Liver (tissue), 9 donors: ENCODE data around the gene APBA1. TPM values are rescaled to one million over a fixed set of nuclear protein-coding genes. Genes with fewer than 3 reads are reported as not detected.

Experiments
- DNase-seq: peaks from one replicate; pipeline ENCODE4 v3.0.0-alpha.2; 2017; ENCODE audit warnings: low spot score
- H3K27ac ChIP-seq, 2 donors: one replicate each; pipeline ENCODE4 v1.7.0; 2013; ENCODE audit warnings: inconsistent platforms in 2 of 2, low read length in 2 of 2, control low read depth in 1 of 2, low read depth in 1 of 2, mild to moderate bottlenecking in 1 of 2
- H3K27me3 ChIP-seq, 4 donors: one replicate each; pipeline versions ENCODE4 v1.6.1 to v1.7.0; 2013; ENCODE audit warnings: low read length in 3 of 4, inconsistent platforms in 1 of 4, mild to moderate bottlenecking in 1 of 4, moderate library complexity in 1 of 4; ENCODE audit not compliant: control insufficient read depth in 4 of 4, insufficient read depth in 4 of 4
- H3K36me3 ChIP-seq, 4 donors: one replicate each; pipeline versions ENCODE4 v1.6.1 to v1.7.0; 2013; ENCODE audit warnings: low read length in 3 of 4, mild to moderate bottlenecking in 3 of 4, low read depth in 1 of 4, moderate library complexity in 1 of 4; ENCODE audit not compliant: control insufficient read depth in 4 of 4, insufficient read depth in 3 of 4
- H3K4me1 ChIP-seq, 4 donors: one replicate each; pipeline versions ENCODE4 v1.6.1 to v1.7.0; 2013; ENCODE audit warnings: low read length in 3 of 4, mild to moderate bottlenecking in 3 of 4, moderate library complexity in 1 of 4; ENCODE audit not compliant: control insufficient read depth in 4 of 4, insufficient read depth in 4 of 4
- H3K4me3 ChIP-seq, 3 donors: one replicate each; pipeline versions ENCODE4 v1.6.1 to v1.7.0; 2013; ENCODE audit warnings: low read length in 3 of 3, control low read depth in 1 of 3, low read depth in 1 of 3, mild to moderate bottlenecking in 1 of 3
- H3K9ac ChIP-seq, 2 donors: one replicate each; pipeline ENCODE4 v1.7.0; 2013; ENCODE audit warnings: low read length in 2 of 2, mild to moderate bottlenecking in 2 of 2, moderate library complexity in 2 of 2, control low read depth in 1 of 2, low read depth in 1 of 2
- H3K9me3 ChIP-seq, 4 donors: one replicate each; pipeline versions ENCODE4 v1.6.1 to v1.7.0; 2013; ENCODE audit warnings: low read length in 3 of 4; ENCODE audit not compliant: control insufficient read depth in 4 of 4
- EGR1 ChIP-seq, 2 donors: IDR thresholded peaks; 2 replicates each; pipeline ENCODE4 v1.6.1; 2016 to 2018; ENCODE audit warnings: antibody characterized with exemption in 2 of 2, low read depth in 2 of 2
- FOXA1 ChIP-seq: IDR thresholded peaks from 2 replicates; pipeline ENCODE4 v1.6.1; 2016; ENCODE audit warnings: antibody characterized with exemption
- FOXA2 ChIP-seq: IDR thresholded peaks from 2 replicates; pipeline ENCODE4 v1.6.1; 2016; ENCODE audit warnings: antibody characterized with exemption
- GABPA ChIP-seq, 2 donors: IDR thresholded peaks in 1 of 2; conservative IDR thresholded peaks in 1 of 2; 2 replicates each; pipeline ENCODE4 v1.6.1; 2016; ENCODE audit warnings: antibody characterized with exemption in 2 of 2, mild to moderate bottlenecking in 1 of 2, moderate library complexity in 1 of 2
- HNF4A ChIP-seq, 2 donors: conservative IDR thresholded peaks; 2 replicates each; pipeline ENCODE4 v1.6.1; 2016; ENCODE audit warnings: antibody characterized with exemption in 2 of 2, mild to moderate bottlenecking in 2 of 2
- HNF4G ChIP-seq: IDR thresholded peaks from 2 replicates; pipeline ENCODE4 v1.6.1; 2016; ENCODE audit warnings: antibody characterized with exemption
- JUND ChIP-seq, 2 donors: IDR thresholded peaks; 2 replicates each; pipeline ENCODE4 v1.6.1; 2016; ENCODE audit warnings: antibody characterized with exemption in 2 of 2
- NR2F2 ChIP-seq: IDR thresholded peaks from 2 replicates; pipeline ENCODE4 v1.6.1; 2016; ENCODE audit warnings: antibody characterized with exemption
- RAD21 ChIP-seq, 2 donors: IDR thresholded peaks; 2 replicates each; pipeline ENCODE4 v1.6.1; 2016; ENCODE audit warnings: antibody characterized with exemption in 2 of 2, mild to moderate bottlenecking in 2 of 2
- SP1 ChIP-seq: IDR thresholded peaks from 2 replicates; pipeline ENCODE4 v1.6.1; 2018; ENCODE audit warnings: antibody characterized with exemption, mild to moderate bottlenecking
- TAF1 ChIP-seq: conservative IDR thresholded peaks from 2 replicates; pipeline ENCODE4 v1.6.1; 2016; ENCODE audit warnings: antibody characterized with exemption, mild to moderate bottlenecking
- YY1 ChIP-seq: IDR thresholded peaks from 2 replicates; pipeline ENCODE4 v1.6.1; 2016; ENCODE audit warnings: antibody characterized with exemption, mild to moderate bottlenecking
- WGBS: extraction: QIAGEN DNeasy Blood & Tissue Kit; methylation state at CpG from one replicate; pipeline ENCODE4 v1.1.7; 2013; 5-methylcytosine and 5-hydroxymethylcytosine counted together
- polyA plus RNA-seq, 2 donors: library from polyadenylated mRNA; stranded (reverse) in 1 of 2; unstranded in 1 of 2; fragments of 200-250 nt in 1 of 2; fragments of >200 nt in 1 of 2; fragmentation: Nextera tagmentation in 1 of 2; extraction: Ambion mirVana in 1 of 2; gene quantifications; one replicate each; pipeline versions ENCODE4 v1.2.1 to v1.2.3, GENCODE V29; 2013 to 2015
- total RNA-seq, 2 donors: library from RNA; depleted of rRNA; stranded (reverse); fragments of >200 nt; gene quantifications; one replicate each; pipeline ENCODE4 v1.2.3, GENCODE V29; 2014
- TF ChIP-seq, protein P1 (sequence below): IDR thresholded peaks from 2 replicates; pipeline ENCODE4 v1.6.1; 2016; ENCODE audit warnings: antibody characterized with exemption
- TF ChIP-seq, protein P2 (sequence below): IDR thresholded peaks from 2 replicates; pipeline ENCODE4 v1.6.1; 2016; ENCODE audit warnings: antibody characterized with exemption
- TF ChIP-seq, protein P3 (sequence below): IDR thresholded peaks from 2 replicates; pipeline ENCODE4 v1.6.1; 2016; ENCODE audit warnings: antibody characterized with exemption
- TF ChIP-seq, protein P4 (sequence below): IDR thresholded peaks from 2 replicates; pipeline ENCODE4 v1.6.1; 2016; ENCODE audit warnings: antibody characterized with exemption, mild to moderate bottlenecking
- TF ChIP-seq, protein P5 (sequence below): fragments of 150-350 bp; IDR thresholded peaks from 2 replicates; pipeline ENCODE4 v1.5.1; 2017; ENCODE audit warnings: improper control_type of control experiment, low read depth, low read length; ENCODE audit not compliant: missing input control
- donor health status: healthy.
- donor health status: healthy.
- donor health status: healthy.
- donor health status: healthy.
- donor health status: healthy.

Gene APBA1
- total and polyA plus RNA-seq, 4 donors: 2.8 to 19.0 (median 6.1) TPM

DNA sequence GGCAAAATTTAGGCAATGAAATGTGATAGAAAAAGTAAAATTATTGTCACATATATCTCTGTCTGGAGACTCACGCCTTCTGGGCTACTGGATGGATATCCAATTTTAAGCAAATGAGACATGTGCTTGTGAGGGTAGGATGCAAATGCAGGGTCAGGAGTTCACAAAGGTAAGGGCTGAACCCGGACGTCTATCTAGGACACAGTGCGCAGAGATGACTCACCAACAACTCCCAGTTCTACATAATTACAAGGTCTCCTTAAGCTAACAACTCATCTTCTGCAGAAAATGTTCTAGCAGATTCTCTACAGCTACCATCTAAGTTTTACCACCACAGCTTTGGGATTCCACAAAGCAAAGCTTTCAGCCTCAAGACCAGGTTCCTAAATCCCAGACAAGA lies 186.7 kb downstream of the APBA1 start:
- WGBS: 71% methylated on average over 4 of the region's 4 CpGs
- DNase-seq: no peak
- H3K4me1 ChIP-seq: peaks cover 0 to 1% (median 0%) of the 10 kb centered on the region in 4 donors

DNA sequence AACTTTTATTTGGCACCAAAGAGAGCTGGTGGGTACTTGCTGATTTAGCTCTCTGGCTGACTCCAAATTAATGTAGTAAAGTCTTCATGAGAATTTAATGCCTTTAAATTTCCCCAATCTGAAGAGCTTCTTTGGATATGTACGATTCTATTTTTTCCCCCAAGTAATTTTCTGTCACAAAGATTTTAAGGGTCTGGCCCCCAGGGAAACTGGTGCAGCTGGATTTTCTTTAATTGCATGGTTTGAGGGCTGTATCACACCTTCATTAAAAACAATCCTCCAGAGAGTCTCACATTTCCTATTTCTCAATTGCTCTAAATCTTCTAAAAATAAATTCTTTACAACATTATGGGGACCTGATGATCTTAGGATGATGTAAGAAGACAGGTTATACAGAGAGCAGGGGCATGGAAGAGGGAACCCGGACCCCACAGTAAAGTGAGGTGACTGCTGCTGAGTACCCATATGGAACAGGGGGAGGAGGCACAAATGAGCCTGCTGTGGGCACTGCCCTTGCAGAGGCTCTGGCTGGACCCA lies 188.2 kb downstream of the APBA1 start:
- WGBS: 87% methylated on average over 2 of the region's 2 CpGs
- no peaks in the 10 kb centered on the region for H3K36me3 ChIP-seq
- no peak overlapping the region for H3K27ac ChIP-seq
- peaks cover 0 to 1% (median 0%) of the 10 kb centered on the region in 4 donors for H3K4me1 ChIP-seq
- H3K4me3 ChIP-seq: no peak overlapping the region
- H3K9ac ChIP-seq: no peak overlapping the region
- H3K27me3 ChIP-seq: no peaks in the 10 kb centered on the region
- DNase-seq: no peak
- TF ChIP-seq NR2F2 (no peak), HNF4G (no peak), SP1 (no peak), FOXA2 (no peak), JUND (IDR thresholded peaks at IDR 0.05) (no peak), YY1 (no peak), FOXA1 (no peak), HNF4A (conservative IDR thresholded peaks at IDR 0.05) (no peak), GABPA (IDR thresholded peaks at IDR 0.05 in 1 of 2, conservative IDR thresholded peaks at IDR 0.05 in 1 of 2) (no peak), TAF1 (no peak)
- TF ChIP-seq, protein P1, sequence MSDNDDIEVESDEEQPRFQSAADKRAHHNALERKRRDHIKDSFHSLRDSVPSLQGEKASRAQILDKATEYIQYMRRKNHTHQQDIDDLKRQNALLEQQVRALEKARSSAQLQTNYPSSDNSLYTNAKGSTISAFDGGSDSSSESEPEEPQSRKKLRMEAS: no peak
- TF ChIP-seq, protein P2, sequence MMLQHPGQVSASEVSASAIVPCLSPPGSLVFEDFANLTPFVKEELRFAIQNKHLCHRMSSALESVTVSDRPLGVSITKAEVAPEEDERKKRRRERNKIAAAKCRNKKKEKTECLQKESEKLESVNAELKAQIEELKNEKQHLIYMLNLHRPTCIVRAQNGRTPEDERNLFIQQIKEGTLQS: no peak
- TF ChIP-seq, protein P3, sequence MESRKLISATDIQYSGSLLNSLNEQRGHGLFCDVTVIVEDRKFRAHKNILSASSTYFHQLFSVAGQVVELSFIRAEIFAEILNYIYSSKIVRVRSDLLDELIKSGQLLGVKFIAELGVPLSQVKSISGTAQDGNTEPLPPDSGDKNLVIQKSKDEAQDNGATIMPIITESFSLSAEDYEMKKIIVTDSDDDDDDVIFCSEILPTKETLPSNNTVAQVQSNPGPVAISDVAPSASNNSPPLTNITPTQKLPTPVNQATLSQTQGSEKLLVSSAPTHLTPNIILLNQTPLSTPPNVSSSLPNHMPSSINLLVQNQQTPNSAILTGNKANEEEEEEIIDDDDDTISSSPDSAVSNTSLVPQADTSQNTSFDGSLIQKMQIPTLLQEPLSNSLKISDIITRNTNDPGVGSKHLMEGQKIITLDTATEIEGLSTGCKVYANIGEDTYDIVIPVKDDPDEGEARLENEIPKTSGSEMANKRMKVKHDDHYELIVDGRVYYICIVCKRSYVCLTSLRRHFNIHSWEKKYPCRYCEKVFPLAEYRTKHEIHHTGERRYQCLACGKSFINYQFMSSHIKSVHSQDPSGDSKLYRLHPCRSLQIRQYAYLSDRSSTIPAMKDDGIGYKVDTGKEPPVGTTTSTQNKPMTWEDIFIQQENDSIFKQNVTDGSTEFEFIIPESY: no peak
- H3K9me3 ChIP-seq: no peaks in the 10 kb centered on the region

More for the DNA sequence above, 186.7 kb downstream of the APBA1 start:
- no peaks in the 10 kb centered on the region for H3K9me3 ChIP-seq
- H3K4me3 ChIP-seq: no peak overlapping the region
- TF ChIP-seq FOXA2: no peak
- TF ChIP-seq YY1: no peak
- TF ChIP-seq RAD21 (IDR thresholded peaks at IDR 0.05): no peak
- TF ChIP-seq, protein P4, sequence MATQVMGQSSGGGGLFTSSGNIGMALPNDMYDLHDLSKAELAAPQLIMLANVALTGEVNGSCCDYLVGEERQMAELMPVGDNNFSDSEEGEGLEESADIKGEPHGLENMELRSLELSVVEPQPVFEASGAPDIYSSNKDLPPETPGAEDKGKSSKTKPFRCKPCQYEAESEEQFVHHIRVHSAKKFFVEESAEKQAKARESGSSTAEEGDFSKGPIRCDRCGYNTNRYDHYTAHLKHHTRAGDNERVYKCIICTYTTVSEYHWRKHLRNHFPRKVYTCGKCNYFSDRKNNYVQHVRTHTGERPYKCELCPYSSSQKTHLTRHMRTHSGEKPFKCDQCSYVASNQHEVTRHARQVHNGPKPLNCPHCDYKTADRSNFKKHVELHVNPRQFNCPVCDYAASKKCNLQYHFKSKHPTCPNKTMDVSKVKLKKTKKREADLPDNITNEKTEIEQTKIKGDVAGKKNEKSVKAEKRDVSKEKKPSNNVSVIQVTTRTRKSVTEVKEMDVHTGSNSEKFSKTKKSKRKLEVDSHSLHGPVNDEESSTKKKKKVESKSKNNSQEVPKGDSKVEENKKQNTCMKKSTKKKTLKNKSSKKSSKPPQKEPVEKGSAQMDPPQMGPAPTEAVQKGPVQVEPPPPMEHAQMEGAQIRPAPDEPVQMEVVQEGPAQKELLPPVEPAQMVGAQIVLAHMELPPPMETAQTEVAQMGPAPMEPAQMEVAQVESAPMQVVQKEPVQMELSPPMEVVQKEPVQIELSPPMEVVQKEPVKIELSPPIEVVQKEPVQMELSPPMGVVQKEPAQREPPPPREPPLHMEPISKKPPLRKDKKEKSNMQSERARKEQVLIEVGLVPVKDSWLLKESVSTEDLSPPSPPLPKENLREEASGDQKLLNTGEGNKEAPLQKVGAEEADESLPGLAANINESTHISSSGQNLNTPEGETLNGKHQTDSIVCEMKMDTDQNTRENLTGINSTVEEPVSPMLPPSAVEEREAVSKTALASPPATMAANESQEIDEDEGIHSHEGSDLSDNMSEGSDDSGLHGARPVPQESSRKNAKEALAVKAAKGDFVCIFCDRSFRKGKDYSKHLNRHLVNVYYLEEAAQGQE: no peak
- TF ChIP-seq, protein P2: no peak
- TF ChIP-seq, protein P5, sequence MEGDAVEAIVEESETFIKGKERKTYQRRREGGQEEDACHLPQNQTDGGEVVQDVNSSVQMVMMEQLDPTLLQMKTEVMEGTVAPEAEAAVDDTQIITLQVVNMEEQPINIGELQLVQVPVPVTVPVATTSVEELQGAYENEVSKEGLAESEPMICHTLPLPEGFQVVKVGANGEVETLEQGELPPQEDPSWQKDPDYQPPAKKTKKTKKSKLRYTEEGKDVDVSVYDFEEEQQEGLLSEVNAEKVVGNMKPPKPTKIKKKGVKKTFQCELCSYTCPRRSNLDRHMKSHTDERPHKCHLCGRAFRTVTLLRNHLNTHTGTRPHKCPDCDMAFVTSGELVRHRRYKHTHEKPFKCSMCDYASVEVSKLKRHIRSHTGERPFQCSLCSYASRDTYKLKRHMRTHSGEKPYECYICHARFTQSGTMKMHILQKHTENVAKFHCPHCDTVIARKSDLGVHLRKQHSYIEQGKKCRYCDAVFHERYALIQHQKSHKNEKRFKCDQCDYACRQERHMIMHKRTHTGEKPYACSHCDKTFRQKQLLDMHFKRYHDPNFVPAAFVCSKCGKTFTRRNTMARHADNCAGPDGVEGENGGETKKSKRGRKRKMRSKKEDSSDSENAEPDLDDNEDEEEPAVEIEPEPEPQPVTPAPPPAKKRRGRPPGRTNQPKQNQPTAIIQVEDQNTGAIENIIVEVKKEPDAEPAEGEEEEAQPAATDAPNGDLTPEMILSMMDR: no peak
- no peak for TF ChIP-seq EGR1 (IDR thresholded peaks at IDR 0.05; ENCODE audit: low read depth in 2 of 2)
- H3K27me3 ChIP-seq: no peaks in the 10 kb centered on the region
- H3K36me3 ChIP-seq: no peaks in the 10 kb centered on the region
- H3K27ac ChIP-seq: no peak overlapping the region
- no peak overlapping the region for H3K9ac ChIP-seq
